ENCODE data around the gene BEGAIN.

BEGAIN gene

DNA sequence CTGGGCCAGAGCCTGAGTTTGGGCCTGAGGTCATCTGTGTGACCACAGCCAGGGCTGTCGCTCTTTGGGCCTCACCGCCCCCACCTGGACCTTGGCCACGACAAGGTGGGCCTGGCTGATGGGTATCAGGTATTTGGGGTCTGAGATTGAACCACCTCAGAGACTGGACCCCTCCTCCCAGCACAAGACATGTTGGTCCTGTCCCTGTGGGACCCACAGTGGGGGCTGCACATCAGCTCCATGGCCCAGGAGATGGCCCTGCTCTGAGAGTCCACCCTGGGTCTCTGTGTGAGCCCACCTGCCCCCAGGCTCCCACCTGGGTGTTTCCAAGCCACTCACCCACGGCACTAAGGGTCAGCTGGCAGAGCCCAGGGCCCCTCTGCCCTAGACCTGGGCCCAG lies 20.6 kb downstream of the BEGAIN start:
- no peak for DNase-seq

DNA sequence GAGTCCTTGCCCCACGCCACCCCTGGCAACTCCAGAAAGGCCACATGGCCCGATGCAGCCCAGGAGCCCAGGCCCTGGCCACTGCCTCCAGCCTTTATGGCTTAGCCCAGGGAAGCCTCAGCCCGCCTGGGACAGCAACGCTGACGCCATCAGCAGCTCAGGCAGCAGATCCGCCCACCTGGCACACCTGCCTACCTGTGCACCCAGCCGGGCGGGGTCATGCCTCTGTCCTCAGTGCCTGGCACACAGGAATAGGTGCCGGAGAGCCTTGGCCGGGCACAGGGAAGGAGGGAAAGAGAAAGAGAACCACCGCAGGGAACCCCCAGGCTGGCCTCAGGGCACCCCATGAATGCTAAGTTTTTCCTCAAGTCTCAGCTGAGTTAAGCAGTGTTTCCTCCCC lies 21.1 kb downstream of the BEGAIN start:
- no peak for DNase-seq

DNA sequence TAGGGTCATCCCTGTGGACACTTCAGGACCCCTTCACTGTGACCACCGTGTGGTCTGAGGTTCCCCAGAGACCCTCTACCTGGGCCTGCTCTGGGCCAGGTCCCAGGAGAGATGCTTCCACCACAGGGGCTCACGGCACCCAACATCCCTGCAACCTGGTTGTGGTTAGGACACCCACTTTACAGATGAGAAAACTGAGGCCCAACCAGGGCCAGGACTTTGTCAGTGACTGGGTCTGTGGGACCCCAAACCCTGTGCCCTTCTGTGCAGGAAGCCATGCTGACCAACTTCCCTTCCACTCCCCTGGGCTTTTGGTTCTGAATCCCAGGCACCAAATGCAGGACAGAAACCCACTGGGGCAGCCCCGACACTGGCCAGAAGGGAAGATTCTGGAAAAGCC lies 21.6 kb downstream of the BEGAIN start:
- no peak for DNase-seq

DNA sequence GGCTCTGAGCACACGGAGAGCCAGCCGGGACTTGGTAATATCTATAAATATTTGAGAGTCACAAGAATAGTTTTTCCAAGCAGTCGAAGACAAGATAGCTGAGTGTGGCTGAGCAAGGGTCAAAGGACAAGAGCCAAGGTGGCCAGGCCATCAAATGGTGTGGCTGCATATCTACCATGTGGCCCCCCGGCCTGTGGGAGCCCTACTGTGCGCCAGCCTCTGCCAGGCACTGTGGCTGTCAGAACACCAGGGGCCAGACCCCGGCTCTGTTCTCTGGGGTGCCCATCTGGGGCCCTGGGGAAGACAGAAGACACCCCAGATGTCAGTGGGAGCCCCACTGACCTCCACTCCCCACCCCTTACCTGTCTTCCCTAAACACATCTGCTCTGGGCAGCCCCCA lies 22.7 kb downstream of the BEGAIN start:
- DNase-seq: no peak

- DNase-seq: no peak
Measured at GRCh38 chr14:100562751-100563150, 24.5 kb downstream of the BEGAIN start.

- DNase-seq: no peak
Measured at GRCh38 chr14:100561005-100561404, 26.2 kb downstream of the BEGAIN start.

DNA sequence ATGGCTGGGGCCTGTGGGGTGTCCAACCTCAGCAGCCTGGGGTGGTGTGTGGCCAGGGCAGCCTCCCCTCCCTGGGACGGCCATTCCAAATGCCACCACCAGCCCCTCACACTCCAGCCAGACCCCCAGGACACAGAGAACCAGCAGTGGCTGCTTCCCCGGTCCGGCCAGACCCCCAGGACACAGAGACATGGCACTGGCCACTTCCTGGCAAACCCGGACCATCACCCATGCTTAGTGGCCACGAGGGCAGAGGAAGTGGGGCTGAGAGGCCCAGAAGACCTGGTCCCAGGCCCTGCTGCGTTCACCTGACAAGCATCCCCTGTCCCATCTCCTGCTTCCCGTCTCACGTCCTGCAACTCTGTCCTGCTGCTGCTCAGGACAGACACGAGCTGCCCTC lies 26.7 kb downstream of the BEGAIN start:
- no peak for DNase-seq

DNA sequence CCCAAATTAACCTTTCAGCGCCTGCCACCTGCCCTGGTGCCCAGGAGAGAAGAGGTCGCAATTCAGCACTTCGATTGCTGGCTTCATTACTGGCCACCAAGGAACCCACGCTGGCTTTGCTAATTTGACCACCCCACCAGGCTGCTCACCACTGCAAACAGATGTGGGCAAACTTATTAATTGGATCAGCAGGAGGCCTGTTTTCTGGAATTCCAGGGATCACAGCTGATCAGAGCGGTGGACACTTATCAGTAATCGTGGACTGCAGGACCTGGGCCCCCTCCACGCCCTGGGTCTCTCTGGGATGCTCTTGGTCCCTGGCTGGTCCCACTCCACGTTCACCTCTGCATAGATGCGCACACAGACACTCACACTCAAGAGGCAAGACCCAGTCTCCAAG lies 27.8 kb downstream of the BEGAIN start:
- DNase-seq: no peak

DNA sequence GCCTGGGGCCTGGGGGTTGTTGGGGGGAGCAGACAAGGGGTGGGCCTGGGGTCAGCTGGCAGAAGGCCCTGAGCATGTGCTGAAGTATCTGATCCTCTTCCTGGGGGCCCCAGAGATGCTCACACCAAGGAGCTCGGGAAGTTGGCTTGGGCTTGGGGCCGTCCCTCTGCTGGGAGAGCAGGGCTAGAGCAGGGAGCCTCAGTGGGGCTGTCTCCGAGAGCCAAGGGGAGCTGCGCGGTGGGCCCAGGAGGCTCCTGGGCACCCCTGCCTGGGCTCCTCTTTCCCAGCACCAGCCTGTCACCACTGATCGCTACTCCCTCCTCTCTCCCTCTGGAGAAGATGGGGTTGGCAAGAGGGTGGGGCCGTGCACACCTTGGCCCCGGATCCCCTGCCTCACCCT lies 28.3 kb downstream of the BEGAIN start:
- DNase-seq: no peak

DNA sequence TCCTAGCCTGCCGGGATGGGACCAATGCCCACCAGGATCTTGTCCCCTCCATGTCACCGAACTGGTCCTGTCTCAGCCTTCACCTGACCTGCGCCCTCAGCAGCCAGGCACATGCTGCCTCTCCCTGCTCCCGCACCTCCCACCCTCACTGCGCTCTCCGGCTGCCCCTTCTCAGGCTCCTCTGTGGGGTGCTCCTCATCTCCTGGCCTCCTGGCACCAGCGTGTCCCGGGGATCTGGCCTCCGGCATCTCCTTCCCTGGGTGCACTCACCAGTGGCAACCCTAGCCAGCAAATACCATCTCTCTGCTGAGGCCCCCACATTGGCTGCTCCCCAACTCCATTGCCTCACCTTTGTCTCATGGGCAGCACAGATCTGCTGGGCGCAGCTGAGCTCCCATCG lies 29.0 kb downstream of the BEGAIN start:
- no peak for DNase-seq

DNA sequence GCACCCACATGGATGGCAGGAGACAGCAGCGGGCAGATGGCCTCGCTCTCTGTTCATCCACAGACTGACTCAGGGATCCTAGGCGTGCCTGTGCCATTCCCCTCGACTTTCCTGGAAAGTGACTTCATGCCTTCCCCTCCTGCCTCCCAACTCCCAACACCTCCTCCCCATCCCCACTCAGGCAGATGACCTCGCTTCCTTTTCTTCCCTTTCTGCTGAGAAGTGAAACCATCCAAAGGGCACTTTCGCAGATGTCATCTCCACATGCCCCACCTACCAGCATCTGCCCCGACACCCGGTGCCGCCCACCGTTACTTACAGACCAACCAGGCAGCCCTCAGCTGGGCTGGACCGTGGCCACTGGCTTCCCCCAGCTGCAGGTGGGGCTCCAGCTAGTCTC lies 29.6 kb downstream of the BEGAIN start:
- no peak for DNase-seq

DNA sequence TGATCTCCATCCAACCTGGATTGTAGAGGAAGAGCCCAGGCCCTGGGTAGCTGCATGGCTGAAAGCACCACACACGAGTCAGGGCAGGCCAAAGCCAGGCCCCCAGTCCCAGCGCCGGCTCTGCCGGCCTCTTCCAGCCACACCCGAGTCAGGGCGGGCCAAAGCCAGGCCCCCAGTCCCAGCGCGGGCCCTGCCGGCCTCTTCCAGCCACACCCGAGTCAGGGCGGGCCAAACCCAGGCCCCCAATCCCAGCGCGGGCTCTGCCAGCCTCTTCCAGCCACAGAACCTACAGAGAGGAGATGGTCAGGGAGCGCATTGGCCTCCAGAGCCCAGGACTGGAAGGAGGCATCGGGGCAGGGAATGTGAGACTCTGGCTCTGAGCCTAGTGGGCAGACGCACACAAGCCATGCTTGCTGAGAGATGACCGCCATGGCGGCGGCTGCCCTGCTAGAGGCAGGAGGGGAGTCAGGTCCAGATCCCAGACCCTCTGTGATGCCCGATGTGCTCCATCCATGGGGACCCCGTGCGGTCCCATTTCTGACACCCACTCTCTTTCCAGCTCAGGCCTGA lies 30.2 kb downstream of the BEGAIN start:
- DNase-seq: no peak

DNA sequence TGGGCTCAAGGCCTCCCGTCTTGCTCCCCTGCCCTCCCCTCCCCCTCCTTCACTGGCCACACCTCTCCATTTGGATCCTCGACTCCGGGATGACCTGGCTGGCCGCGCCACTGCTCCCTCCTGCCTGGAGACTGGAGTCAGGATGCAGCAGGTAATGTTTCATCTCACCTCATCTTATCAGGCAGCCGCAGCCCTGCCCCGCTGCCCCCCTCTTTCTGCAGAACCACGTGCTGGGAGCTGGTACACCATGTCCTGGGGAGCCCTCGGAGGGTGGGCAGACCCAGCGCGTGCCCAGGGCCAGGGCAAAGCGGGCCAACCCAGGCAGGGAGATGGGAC lies 31.1 kb downstream of the BEGAIN start:
- no peak for DNase-seq

- DNase-seq: no peak
Measured at GRCh38 chr14:100555436-100556139, 31.6 kb downstream of the BEGAIN start.

- no peak for DNase-seq
Measured at GRCh38 chr14:100554696-100555320, 32.4 kb downstream of the BEGAIN start.

GRCh38 chr14:100554082-100554677 lies 33.0 kb downstream of the BEGAIN start:
- DNase-seq: no peak

- DNase-seq: no peak
Measured at GRCh38 chr14:100553471-100553870, 33.7 kb downstream of the BEGAIN start.

- no peak for DNase-seq
Measured at GRCh38 chr14:100552524-100553125, 34.6 kb downstream of the BEGAIN start.

DNA sequence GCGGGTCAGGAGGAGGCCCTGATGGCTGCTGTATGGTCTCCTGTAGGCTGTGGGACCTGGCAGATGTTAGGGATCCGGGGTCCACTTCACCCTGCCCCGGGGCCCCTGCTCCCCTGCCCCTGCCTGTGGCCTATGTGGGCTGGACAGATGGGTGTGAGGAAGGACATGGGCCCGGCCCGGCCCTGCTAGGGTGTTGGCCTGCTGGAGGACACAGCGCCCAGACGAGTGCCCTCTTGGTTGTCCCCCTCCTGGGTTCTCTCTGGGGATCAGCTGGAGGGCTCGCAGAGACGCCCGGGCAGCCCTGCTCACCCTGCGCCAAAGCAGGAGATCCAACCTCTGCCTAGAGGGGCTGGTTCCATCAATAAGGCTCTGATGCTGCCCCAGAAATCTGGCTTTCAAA lies 36.2 kb downstream of the BEGAIN start:
- no peak for DNase-seq

GRCh38 chr14:100549834-100550625 lies 37.2 kb downstream of the BEGAIN start:
- no peak for DNase-seq

- no peak for DNase-seq
Measured at GRCh38 chr14:100548939-100549338, 38.3 kb downstream of the BEGAIN start.

DNA sequence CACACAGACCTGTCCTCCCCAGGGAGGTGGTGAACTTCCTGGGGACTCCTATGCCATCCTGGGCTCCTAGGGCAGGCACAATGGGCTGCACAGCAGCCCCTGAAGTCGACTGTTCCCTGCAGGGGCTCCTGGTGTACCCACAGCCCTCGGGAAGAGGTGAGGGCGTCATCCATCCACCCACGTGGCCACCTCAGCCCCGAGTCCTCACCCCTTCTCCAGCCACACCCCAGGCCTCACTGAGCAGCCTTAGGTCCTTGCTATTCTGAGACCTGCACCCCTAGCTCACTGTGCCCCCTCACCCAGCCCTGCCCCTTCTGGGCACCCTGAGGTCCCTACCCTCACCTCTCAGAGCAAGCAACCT lies 38.9 kb downstream of the BEGAIN start:
- no peak for DNase-seq

GRCh38 chr14:100547633-100548294 lies 39.5 kb downstream of the BEGAIN start:
- DNase-seq: peak; percentile 86
